Left ventricle myocardium inferior (tissue), 1 donor: ENCODE data around the gene SSBP4. TPM values are rescaled to one million over a fixed set of nuclear protein-coding genes. Genes with fewer than 3 reads are reported as not detected.

ENCODE experiments used
- DNase-seq: peaks from one replicate; pipeline ENCODE4 v3.0.0-alpha.2; 2020
- H3K27ac ChIP-seq: fragments of 200-600 bp; replicated peaks from 2 replicates; pipeline ENCODE4 v1.8.0; 2021
- H3K27me3 ChIP-seq: fragments of 200-600 bp; 2 replicates; pipeline ENCODE4 v1.8.0; 2021; ENCODE audit warnings: low read depth
- H3K36me3 ChIP-seq: fragments of 200-600 bp; 2 replicates; pipeline ENCODE4 v1.8.0; 2021
- H3K4me1 ChIP-seq: fragments of 200-600 bp; 2 replicates; pipeline ENCODE4 v1.8.0; 2021
- H3K4me3 ChIP-seq: fragments of 200-600 bp; 2 replicates; pipeline ENCODE4 v1.8.0; 2021; ENCODE audit warnings: mild to moderate bottlenecking, moderate library complexity
- H3K9me3 ChIP-seq: fragments of 200-600 bp; replicated peaks from 2 replicates; pipeline ENCODE4 v1.8.0; 2021
- intact Hi-C: fragments of 100-400 bp; cut with micrococcal nuclease; formaldehyde crosslinking; loops from one replicate; pipeline ENCODE4 v1.11.0; 2022
- total RNA-seq: library from RNA; stranded (reverse); fragmentation: NEBNext Ultra II Directional; extraction: Animal tissue kit (Norgen Biotek cat#: 25700); gene quantifications from one replicate; pipeline ENCODE4 v1.2.1, GENCODE V29; 2021
- TF ChIP-seq, protein P1 (sequence below): fragments of 200-600 bp; IDR thresholded peaks from 2 replicates; pipeline ENCODE4 v1.8.0; 2021; ENCODE audit warnings: antibody characterized with exemption, mild to moderate bottlenecking, borderline replicate concordance
- donor health status: DM: no; HTN: yes; CAD: no; lungs with severe emphysema.

SSBP4 gene
- total RNA-seq, 1 donor from 2014 or later: 30.8 TPM

DNA sequence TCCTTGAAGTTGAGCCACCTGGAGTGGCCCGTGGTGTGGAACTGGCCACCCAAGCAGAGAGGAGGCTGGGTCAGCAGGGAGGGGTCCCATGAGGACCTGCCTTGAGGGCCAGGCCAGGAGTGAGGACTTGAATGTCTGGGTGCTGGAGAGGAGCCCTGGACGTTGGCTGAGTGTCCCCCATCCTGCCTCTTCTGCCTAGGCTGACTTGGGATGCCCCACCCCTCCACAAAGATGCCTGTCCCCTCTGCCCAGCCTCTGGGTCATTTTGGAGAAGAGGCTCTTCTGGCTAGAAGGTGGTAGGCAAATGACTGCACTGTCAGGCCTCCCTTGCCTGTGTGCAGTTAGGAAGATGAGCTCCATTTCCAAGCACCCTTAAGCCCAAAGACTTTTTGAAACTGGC, 1.7 kb downstream of the SSBP4 start:
- H3K4me3 ChIP-seq: peak overlapping the region; percentile 86
- intact Hi-C loops: no loop called here
- TF ChIP-seq, protein P1, sequence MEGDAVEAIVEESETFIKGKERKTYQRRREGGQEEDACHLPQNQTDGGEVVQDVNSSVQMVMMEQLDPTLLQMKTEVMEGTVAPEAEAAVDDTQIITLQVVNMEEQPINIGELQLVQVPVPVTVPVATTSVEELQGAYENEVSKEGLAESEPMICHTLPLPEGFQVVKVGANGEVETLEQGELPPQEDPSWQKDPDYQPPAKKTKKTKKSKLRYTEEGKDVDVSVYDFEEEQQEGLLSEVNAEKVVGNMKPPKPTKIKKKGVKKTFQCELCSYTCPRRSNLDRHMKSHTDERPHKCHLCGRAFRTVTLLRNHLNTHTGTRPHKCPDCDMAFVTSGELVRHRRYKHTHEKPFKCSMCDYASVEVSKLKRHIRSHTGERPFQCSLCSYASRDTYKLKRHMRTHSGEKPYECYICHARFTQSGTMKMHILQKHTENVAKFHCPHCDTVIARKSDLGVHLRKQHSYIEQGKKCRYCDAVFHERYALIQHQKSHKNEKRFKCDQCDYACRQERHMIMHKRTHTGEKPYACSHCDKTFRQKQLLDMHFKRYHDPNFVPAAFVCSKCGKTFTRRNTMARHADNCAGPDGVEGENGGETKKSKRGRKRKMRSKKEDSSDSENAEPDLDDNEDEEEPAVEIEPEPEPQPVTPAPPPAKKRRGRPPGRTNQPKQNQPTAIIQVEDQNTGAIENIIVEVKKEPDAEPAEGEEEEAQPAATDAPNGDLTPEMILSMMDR: no peak
- H3K36me3 ChIP-seq: no peaks in the 10 kb centered on the region
- peak overlapping the region; percentile 99 for H3K27ac ChIP-seq
- no peaks in the 10 kb centered on the region for H3K9me3 ChIP-seq
- DNase-seq: no peak
- H3K27me3 ChIP-seq: peaks cover 26% of the 10 kb centered on the region
- H3K4me1 ChIP-seq: peaks cover 85% of the 10 kb centered on the region

DNA sequence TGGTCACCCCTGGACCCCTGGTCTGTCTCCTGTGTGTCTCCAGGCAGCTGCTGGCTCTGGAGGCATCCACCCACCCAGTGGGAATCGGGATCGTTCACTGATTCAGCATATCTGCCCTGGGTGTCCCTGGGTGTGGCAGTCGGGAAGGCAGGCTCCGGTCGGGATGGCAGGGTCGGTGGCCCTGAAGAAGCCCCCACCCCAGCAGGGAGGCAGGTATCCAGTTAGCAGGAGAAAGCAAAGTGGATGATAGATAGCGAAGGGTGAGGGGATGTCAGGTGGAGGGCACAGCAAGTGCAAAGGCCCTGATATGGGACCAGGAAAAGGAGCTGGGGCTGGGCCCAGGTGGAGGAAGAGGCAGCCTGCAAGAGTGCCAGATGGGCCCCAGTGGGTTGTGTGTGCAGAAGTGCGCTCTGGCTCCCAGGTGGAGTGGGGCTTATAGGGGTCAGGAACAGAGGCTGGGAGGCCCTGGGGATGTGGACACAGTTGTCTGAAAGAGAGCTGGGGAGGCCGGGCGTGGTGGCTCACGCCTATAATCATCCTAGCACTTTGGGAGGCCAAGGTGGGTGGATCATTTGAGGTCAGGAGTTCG, 2.3 kb downstream of the SSBP4 start:
- TF ChIP-seq, protein P1: no peak
- Histone ChIP-seq H3K9me3 (no peaks in the 10 kb centered on the region), H3K4me3 (peak overlapping the region; percentile 86), H3K27me3 (peaks cover 21% of the 10 kb centered on the region), H3K36me3 (no peaks in the 10 kb centered on the region), H3K4me1 (peaks cover 85% of the 10 kb centered on the region), H3K27ac (peak overlapping the region; percentile 99)
- DNase-seq: no peak
- intact Hi-C loops: no loop called here

DNA sequence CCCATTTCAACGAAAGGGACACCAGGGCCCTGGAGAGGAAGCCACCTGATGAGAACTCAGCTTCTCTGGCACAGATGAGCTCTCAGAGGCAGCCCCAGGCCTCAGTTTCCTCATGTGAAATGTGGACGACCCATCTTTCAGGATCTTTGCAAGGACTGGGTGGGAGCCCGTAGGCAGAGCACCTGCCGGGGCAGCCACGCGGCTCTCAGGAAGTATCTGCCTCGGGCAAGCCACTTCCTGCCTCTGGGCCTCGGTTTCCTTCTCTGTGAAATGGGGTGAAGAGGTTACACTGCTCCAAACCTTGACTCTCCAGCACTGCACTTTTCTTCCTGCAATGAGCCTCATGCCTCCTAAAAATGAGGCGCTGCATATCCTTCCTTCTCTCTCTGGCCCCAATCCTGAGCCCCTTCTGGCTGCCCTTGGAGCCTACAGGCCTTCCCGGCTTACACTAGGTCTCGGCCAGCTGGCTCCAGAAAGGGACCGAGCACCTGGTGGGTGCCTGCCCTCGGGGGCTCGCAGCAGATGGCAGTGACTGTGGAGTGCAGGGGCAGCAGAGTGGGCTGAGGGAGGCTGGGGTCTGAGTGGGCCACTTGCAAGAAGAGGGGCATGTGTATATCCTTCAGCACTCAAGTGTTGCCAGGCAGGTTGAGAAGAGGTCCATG, 3.5 kb downstream of the SSBP4 start:
- Histone ChIP-seq H3K4me3 (no peak overlapping the region), H3K4me1 (peaks cover 85% of the 10 kb centered on the region), H3K36me3 (no peaks in the 10 kb centered on the region), H3K27me3 (peaks cover 9% of the 10 kb centered on the region), H3K9me3 (no peaks in the 10 kb centered on the region), H3K27ac (peak overlapping the region; percentile 12)
- intact Hi-C loops: no loop called here
- no peak for DNase-seq
- TF ChIP-seq, protein P1: no peak

- Histone ChIP-seq H3K36me3 (no peaks in the 10 kb centered on the region), H3K4me1 (peaks cover 83% of the 10 kb centered on the region), H3K9me3 (no peaks in the 10 kb centered on the region), H3K27ac (no peak overlapping the region), H3K27me3 (peaks cover 1% of the 10 kb centered on the region), H3K4me3 (no peak overlapping the region)
- no peak for DNase-seq
- intact Hi-C loops: no loop called here
- TF ChIP-seq, protein P1: no peak
Observed at GRCh38 chr19:18423258-18424020, 4.2 kb downstream of the SSBP4 start.

DNA sequence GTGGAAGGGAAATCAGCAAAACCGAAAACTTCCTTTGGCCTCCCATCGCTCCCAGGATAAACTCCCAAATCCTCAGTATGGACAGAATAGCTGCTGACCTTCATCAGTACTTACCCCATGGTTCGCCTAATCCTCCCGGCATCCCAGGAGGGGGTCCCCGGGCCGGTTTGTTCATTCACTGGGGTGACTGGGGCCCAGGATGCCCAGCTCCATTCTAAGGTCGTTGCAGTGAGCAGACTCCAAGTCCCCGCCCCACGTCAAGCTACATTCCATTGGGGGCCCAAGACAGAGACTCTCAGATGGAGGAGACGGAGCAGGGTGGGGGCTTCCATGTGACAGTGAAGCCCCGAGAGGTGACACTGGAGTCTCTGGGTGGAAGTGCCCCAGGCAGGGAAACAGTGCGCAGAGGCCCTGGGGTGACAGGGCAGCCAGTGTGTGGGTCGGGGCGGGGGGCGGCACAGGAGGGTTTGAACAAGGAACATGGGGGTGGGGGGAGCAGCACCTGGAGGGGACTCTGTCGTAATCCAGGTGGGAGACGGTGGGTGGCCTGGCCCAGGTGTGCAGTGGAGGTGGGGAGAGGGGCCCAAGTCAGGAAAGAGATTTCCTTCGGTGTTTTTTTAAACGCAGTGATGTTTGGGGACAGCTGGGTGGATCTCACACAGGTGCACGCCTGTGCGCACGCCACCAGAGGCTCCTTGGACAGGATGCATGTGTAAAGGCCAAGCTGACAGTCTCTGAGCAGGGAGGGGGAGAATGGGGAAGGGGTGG, 5.1 kb downstream of the SSBP4 start:
- Histone ChIP-seq H3K9me3 (no peaks in the 10 kb centered on the region), H3K27ac (no peak overlapping the region), H3K36me3 (no peaks in the 10 kb centered on the region), H3K27me3 (no peaks in the 10 kb centered on the region), H3K4me3 (no peak overlapping the region), H3K4me1 (peaks cover 86% of the 10 kb centered on the region)
- intact Hi-C loops: no loop called here
- TF ChIP-seq, protein P1: no peak
- no peak for DNase-seq
